SK-N-MC (cell line): ENCODE results near the gene ZNF521.

Experiments used
- EZH2 ChIP-seq: fragments of 200-600 bp; sonication (generic); IDR thresholded peaks from one replicate; pipeline ENCODE4 v1.6.1; 2017; ENCODE audit warnings: antibody characterized with exemption
- POLR2AphosphoS5 ChIP-seq: IDR thresholded peaks from 2 replicates; pipeline ENCODE4 v1.6.1; 2012; ENCODE audit warnings: mild to moderate bottlenecking, low read depth, low read length, borderline replicate concordance

- TF ChIP-seq EZH2 (no peak), POLR2AphosphoS5 (no peak)
These were observed 332.7 kb downstream of the ZNF521 start for GRCh38 chr18:25019086-25019860.
